Measurements from ENCODE around the gene CATSPERZ. TPM values are rescaled to one million over a fixed set of nuclear protein-coding genes. Genes with fewer than 3 reads are reported as not detected.

The CATSPERZ gene
- total and polyA plus RNA-seq, 7 donors = 1.1 to 1.4 TPM; not detected in 5

DNA sequence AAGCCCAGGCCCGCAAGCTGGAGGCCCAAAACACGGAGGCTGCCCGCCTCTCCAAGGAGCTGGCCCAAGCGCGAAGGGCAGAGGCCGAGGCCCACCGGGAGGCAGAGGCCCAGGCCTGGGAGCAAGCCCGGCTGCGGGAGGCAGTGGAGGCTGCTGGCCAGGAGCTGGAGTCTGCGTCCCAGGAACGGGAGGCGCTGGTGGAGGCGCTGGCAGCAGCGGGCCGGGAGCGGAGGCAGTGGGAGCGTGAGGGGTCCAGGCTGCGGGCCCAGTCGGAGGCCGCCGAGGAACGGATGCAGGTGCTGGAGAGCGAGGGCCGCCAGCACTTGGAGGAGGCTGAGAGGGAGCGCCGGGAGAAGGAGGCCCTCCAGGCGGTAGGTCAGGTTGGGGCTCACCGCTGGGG lies 44.6 kb downstream of the CATSPERZ start:
- Histone ChIP-seq H3K27me3 (no peaks in the 10 kb centered on the region), H3K36me3 (no peaks in the 10 kb centered on the region), H3K4me1 (peaks cover 0 to 24% (median 12%) of the 10 kb centered on the region in 4 donors), H3K9me3 (no peaks in the 10 kb centered on the region), H3K4me3 (no peak overlapping the region), H3K27ac (no peak overlapping the region)
- DNase-seq = no peak
- intact Hi-C loops (cut with DNase I) = no loop called here
- WGBS, 2 donors = 96 to 97% methylated on average over 28 of the region's 28 CpGs
- TF ChIP-seq POLR2AphosphoS5 (IDR thresholded peaks at IDR 0.05) (no peak), POLR2A (IDR thresholded peaks at IDR 0.05) (no peak), EP300 (IDR thresholded peaks at IDR 0.05) (no peak)
- TF ChIP-seq, protein P1, sequence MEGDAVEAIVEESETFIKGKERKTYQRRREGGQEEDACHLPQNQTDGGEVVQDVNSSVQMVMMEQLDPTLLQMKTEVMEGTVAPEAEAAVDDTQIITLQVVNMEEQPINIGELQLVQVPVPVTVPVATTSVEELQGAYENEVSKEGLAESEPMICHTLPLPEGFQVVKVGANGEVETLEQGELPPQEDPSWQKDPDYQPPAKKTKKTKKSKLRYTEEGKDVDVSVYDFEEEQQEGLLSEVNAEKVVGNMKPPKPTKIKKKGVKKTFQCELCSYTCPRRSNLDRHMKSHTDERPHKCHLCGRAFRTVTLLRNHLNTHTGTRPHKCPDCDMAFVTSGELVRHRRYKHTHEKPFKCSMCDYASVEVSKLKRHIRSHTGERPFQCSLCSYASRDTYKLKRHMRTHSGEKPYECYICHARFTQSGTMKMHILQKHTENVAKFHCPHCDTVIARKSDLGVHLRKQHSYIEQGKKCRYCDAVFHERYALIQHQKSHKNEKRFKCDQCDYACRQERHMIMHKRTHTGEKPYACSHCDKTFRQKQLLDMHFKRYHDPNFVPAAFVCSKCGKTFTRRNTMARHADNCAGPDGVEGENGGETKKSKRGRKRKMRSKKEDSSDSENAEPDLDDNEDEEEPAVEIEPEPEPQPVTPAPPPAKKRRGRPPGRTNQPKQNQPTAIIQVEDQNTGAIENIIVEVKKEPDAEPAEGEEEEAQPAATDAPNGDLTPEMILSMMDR (IDR thresholded peaks at IDR 0.05) = no peak

DNA sequence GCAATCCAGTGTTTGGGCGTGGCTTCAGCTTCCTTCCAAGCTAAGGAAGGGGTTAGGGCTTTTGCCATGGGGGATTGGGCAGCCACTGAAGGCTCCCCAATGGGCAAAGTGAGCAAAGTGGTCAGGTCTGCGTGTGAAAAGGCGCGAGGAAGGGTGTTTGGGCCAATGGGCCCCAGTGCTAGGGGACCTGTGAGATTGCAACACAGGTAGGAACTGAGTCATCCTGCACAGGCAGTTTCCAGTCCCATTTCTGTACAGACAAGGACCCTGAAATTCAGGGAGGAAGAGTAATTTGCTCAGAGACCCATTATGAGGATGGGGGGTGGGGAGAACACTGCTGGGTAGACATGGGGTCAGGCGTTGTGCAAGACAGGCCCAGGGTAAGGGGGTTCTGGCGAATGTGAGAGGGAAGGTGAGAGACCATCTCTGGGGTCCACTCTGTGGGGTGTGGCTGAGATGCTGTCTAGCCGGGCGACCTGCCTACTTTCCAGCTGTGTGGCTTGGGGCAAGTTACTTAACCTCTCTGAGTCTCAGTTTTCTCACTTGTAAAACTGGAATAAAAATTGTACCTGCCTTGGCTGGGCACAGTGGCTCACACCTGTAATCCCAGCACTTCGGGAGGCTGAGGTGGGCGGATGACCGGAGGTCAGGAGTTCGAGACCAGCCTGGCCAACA lies 47.2 kb downstream of the CATSPERZ start:
- 88 to 91% methylated on average over 12 of the region's 12 CpGs for WGBS, 2 donors
- H3K27ac ChIP-seq = no peak overlapping the region
- H3K4me1 ChIP-seq = peaks cover 0 to 11% (median 4%) of the 10 kb centered on the region in 4 donors
- H3K4me3 ChIP-seq = no peak overlapping the region
- no peaks in the 10 kb centered on the region for H3K27me3 ChIP-seq
- no peaks in the 10 kb centered on the region for H3K36me3 ChIP-seq
- DNase-seq = no peak
- no peak for TF ChIP-seq POLR2AphosphoS5 (IDR thresholded peaks at IDR 0.05)
- TF ChIP-seq EP300 (IDR thresholded peaks at IDR 0.05) = no peak
- TF ChIP-seq, protein P1 (IDR thresholded peaks at IDR 0.05) = no peak
- TF ChIP-seq POLR2A (IDR thresholded peaks at IDR 0.05) = no peak
- H3K9me3 ChIP-seq = no peaks in the 10 kb centered on the region
- intact Hi-C loops (cut with DNase I) = no loop called here

GRCh38 chr11:64348383-64349024 lies 48.3 kb downstream of the CATSPERZ start:
- Histone ChIP-seq H3K4me3 (no peak overlapping the region), H3K36me3 (no peaks in the 10 kb centered on the region), H3K27me3 (no peaks in the 10 kb centered on the region), H3K27ac (no peak overlapping the region), H3K4me1 (no peaks in the 10 kb centered on the region), H3K9me3 (no peaks in the 10 kb centered on the region)
- intact Hi-C loops (cut with DNase I) = no loop called here
- no peak for DNase-seq
- TF ChIP-seq, protein P1 (IDR thresholded peaks at IDR 0.05) = no peak
- TF ChIP-seq EP300 (IDR thresholded peaks at IDR 0.05) (no peak), POLR2AphosphoS5 (IDR thresholded peaks at IDR 0.05) (no peak), POLR2A (IDR thresholded peaks at IDR 0.05) (no peak)
- 48 to 80% methylated on average over 14 of the region's 14 CpGs for WGBS, 2 donors

GRCh38 chr11:64349025-64349387 lies 48.8 kb downstream of the CATSPERZ start:
- Histone ChIP-seq H3K27ac (no peak overlapping the region), H3K4me3 (no peak overlapping the region), H3K27me3 (no peaks in the 10 kb centered on the region), H3K9me3 (no peaks in the 10 kb centered on the region), H3K36me3 (no peaks in the 10 kb centered on the region), H3K4me1 (no peaks in the 10 kb centered on the region)
- intact Hi-C loops (cut with DNase I) = no loop called here
- no peak for DNase-seq
- TF ChIP-seq POLR2A (IDR thresholded peaks at IDR 0.05) (no peak), EP300 (IDR thresholded peaks at IDR 0.05) (no peak), POLR2AphosphoS5 (IDR thresholded peaks at IDR 0.05) (no peak)
- TF ChIP-seq, protein P1 (IDR thresholded peaks at IDR 0.05) = no peak
- WGBS, 2 donors = 83 to 93% methylated on average over 7 of the region's 7 CpGs
